ENCODE data around the gene DAZAP1. TPM values are rescaled to one million over a fixed set of nuclear protein-coding genes. Genes with fewer than 3 reads are reported as not detected.

The DAZAP1 gene
- total RNA-seq, 4 donors from 2014 or later = 28.6 to 60.5 (median 48.2) TPM

DNA sequence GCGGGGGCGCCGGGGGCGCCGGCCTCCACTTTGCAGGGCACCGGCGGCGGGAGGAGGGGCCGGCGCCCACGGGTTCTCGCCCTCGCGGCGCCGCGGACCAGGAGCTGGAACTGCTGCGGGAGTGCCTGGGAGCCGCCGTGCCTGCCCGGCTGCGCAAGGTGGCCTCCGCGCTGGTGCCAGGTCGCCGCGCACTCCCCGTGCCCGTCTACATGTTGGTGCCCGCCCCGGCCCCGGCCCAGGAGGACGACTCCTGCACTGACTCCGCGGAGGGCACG is 59.8 kb downstream of the DAZAP1 start:
- intact Hi-C loops (cut with DNase I; ENCODE audit: low total_unique reads) = no loop called here
- DNase-seq (ENCODE audit: low spot score in 2 of 2) = no peak
- WGBS, 2 donors = 4 to 7% methylated on average over 13 to 18 of the region's 36 CpGs
- TF ChIP-seq CTCF (IDR thresholded peaks at IDR 0.05) (no peak), POLR2A (IDR thresholded peaks at IDR 0.05) (no peak)
- no peak overlapping the region for H3K4me3 ChIP-seq (ENCODE audit: low read depth, poor library complexity, severe bottlenecking)

GRCh38 chr19:1467490-1468273 is 60.3 kb downstream of the DAZAP1 start:
- intact Hi-C loops (cut with DNase I; ENCODE audit: low total_unique reads) = no loop called here
- 0 to 16% methylated on average over 16 to 32 of the region's 92 CpGs for WGBS, 2 donors
- no peak overlapping the region for H3K4me3 ChIP-seq (ENCODE audit: low read depth, poor library complexity, severe bottlenecking)
- no peak for DNase-seq (ENCODE audit: low spot score in 2 of 2)
- TF ChIP-seq CTCF (IDR thresholded peaks at IDR 0.05) = no peak
- no peak for TF ChIP-seq POLR2A (IDR thresholded peaks at IDR 0.05)

GRCh38 chr19:1468274-1468820 is 61.0 kb downstream of the DAZAP1 start:
- 4 to 10% methylated on average over 8 to 42 of the region's 49 CpGs for WGBS, 2 donors
- intact Hi-C loops (cut with DNase I; ENCODE audit: low total_unique reads) = no loop called here
- TF ChIP-seq POLR2A (IDR thresholded peaks at IDR 0.05) = no peak
- no peak for TF ChIP-seq CTCF (IDR thresholded peaks at IDR 0.05)
- no peak for DNase-seq (ENCODE audit: low spot score in 2 of 2)
- H3K4me3 ChIP-seq (ENCODE audit: low read depth, poor library complexity, severe bottlenecking) = no peak overlapping the region

GRCh38 chr19:1468821-1469254 is 61.5 kb downstream of the DAZAP1 start:
- no peak for TF ChIP-seq POLR2A (IDR thresholded peaks at IDR 0.05)
- TF ChIP-seq CTCF (IDR thresholded peaks at IDR 0.05) = no peak
- no peak for DNase-seq (ENCODE audit: low spot score in 2 of 2)
- WGBS, 2 donors = 0% methylated on average over 3 to 45 of the region's 47 CpGs
- intact Hi-C loops (cut with DNase I; ENCODE audit: low total_unique reads) = no loop called here
- H3K4me3 ChIP-seq (ENCODE audit: low read depth, poor library complexity, severe bottlenecking) = no peak overlapping the region

GRCh38 chr19:1469255-1470054 is 62.1 kb downstream of the DAZAP1 start:
- no peak overlapping the region for H3K4me3 ChIP-seq (ENCODE audit: low read depth, poor library complexity, severe bottlenecking)
- 0 to 1% methylated on average over 25 to 34 of the region's 117 CpGs for WGBS, 2 donors
- DNase-seq (ENCODE audit: low spot score in 2 of 2) = no peak
- intact Hi-C loops (cut with DNase I; ENCODE audit: low total_unique reads) = no loop called here
- TF ChIP-seq POLR2A (IDR thresholded peaks at IDR 0.05) (no peak), CTCF (IDR thresholded peaks at IDR 0.05) (no peak)

All from lower leg skin (tissue), 4 donors.